ENCODE measurements around the gene GREB1.

GRCh38 chr2:11508279-11508678, 25.6 kb upstream of the GREB1 start:
- no peak for TF ChIP-seq CTCF (conservative IDR thresholded peaks at IDR 0.05)
- no peak for TF ChIP-seq EZH2 (IDR thresholded peaks at IDR 0.05; ENCODE audit: low read depth)
